CD14-positive monocyte (primary cell): Measurements from ENCODE around the gene ITPKB. TPM values are rescaled to one million over a fixed set of nuclear protein-coding genes. Genes with fewer than 3 reads are reported as not detected.

Experiments used
- DNase-seq, 3 donors: peaks; one replicate each; pipeline ENCODE4 v3.0.0-alpha.2; 2011 to 2022
- H2AFZ ChIP-seq: 2 replicates; pipeline ENCODE4 v1.6.0; 2012; ENCODE audit warnings: mild to moderate bottlenecking, low read depth, low read length, inconsistent platforms; ENCODE audit not compliant: insufficient read depth, poor library complexity, severe bottlenecking
- H3K27ac ChIP-seq, 2 donors: 1 replicate in 1 of 2; 2 replicates in 1 of 2; pipeline ENCODE4 v1.5.1; 2012 to 2013; ENCODE audit warnings: low read length in 2 of 2, control low read depth in 1 of 2, inconsistent platforms in 1 of 2, low read depth in 1 of 2, mild to moderate bottlenecking in 1 of 2
- H3K27me3 ChIP-seq, 2 donors: one replicate each; pipeline versions ENCODE4 v1.6.0 to v1.6.1; 2011 to 2013; ENCODE audit warnings: low read length in 2 of 2; ENCODE audit not compliant: control insufficient read depth in 2 of 2, insufficient read depth in 2 of 2
- H3K36me3 ChIP-seq, 2 donors: replicated peaks in 1 of 2; 1 replicate in 1 of 2; 2 replicates in 1 of 2; pipeline versions ENCODE4 v1.5.1 to v1.6.1; 2012 to 2013; ENCODE audit warnings: low read length in 2 of 2, control low read depth in 1 of 2, inconsistent platforms in 1 of 2, mild to moderate bottlenecking in 1 of 2; ENCODE audit not compliant: insufficient read depth in 2 of 2, control insufficient read depth in 1 of 2
- H3K4me1 ChIP-seq, 2 donors: 1 replicate in 1 of 2; 2 replicates in 1 of 2; pipeline versions ENCODE4 v1.5.1 to v1.6.1; 2012 to 2013; ENCODE audit warnings: low read length in 2 of 2, control low read depth in 1 of 2, inconsistent platforms in 1 of 2, mild to moderate bottlenecking in 1 of 2, moderate library complexity in 1 of 2; ENCODE audit not compliant: insufficient read depth in 2 of 2, control insufficient read depth in 1 of 2
- H3K4me2 ChIP-seq: replicated peaks from 2 replicates; pipeline ENCODE3; 2012; ENCODE audit warnings: low read length, moderate library complexity, mild to moderate bottlenecking; ENCODE audit not compliant: poor library complexity, severe bottlenecking; ENCODE audit errors: extremely low read depth
- H3K4me3 ChIP-seq, 3 experiments: fragments of 200-600 bp in 1 of 3; sonication (generic) in 1 of 3; replicated peaks in 1 of 3; 1 replicate in 2 of 3; 2 replicates in 1 of 3; pipeline ENCODE4 v1.5.1; 2011 to 2013; ENCODE audit warnings: low read length in 3 of 3, mild to moderate bottlenecking in 3 of 3, control low read depth in 2 of 3, low read depth in 2 of 3, inconsistent platforms in 1 of 3, moderate library complexity in 1 of 3
- H3K79me2 ChIP-seq: 2 replicates; pipeline ENCODE4 v1.6.0; 2012; ENCODE audit warnings: mild to moderate bottlenecking, control low read depth, inconsistent platforms, low read length, moderate library complexity; ENCODE audit not compliant: insufficient read depth
- H3K9ac ChIP-seq: 2 replicates; pipeline ENCODE4 v1.6.0; 2017; ENCODE audit warnings: low read length, mild to moderate bottlenecking; ENCODE audit not compliant: insufficient read depth, poor library complexity, severe bottlenecking
- H3K9me3 ChIP-seq, 2 donors: replicated peaks in 1 of 2; 1 replicate in 1 of 2; 2 replicates in 1 of 2; pipeline versions ENCODE4 v1.5.1 to v1.6.1; 2012 to 2013; ENCODE audit warnings: low read length in 2 of 2, control low read depth in 1 of 2; ENCODE audit not compliant: control insufficient read depth in 1 of 2, insufficient read depth in 1 of 2
- H4K20me1 ChIP-seq: 2 replicates; pipeline ENCODE4 v1.6.0; 2012; ENCODE audit warnings: mild to moderate bottlenecking, low read length, control low read depth, moderate library complexity; ENCODE audit not compliant: insufficient read depth
- H3K27ac Mint-ChIP-seq, 7 donors: one replicate each; pipeline ENCODE4 v1.8.0; 2020; ENCODE audit warnings: mild to moderate bottlenecking in 7 of 7, mixed read lengths in 7 of 7, moderate library complexity in 6 of 7, inconsistent platforms in 2 of 7
- H3K27me3 Mint-ChIP-seq, 3 donors: one replicate each; pipeline ENCODE4 v1.8.0; 2021 to 2022; ENCODE audit warnings: low read depth in 3 of 3, mild to moderate bottlenecking in 3 of 3, mixed read lengths in 3 of 3, moderate library complexity in 3 of 3, inconsistent platforms in 1 of 3
- H3K36me3 Mint-ChIP-seq, 2 donors: one replicate each; pipeline ENCODE4 v1.8.0; 2020; ENCODE audit warnings: mixed read lengths in 2 of 2, inconsistent platforms in 1 of 2, mild to moderate bottlenecking in 1 of 2
- H3K4me1 Mint-ChIP-seq: one replicate; pipeline ENCODE4 v1.8.0; 2020; ENCODE audit warnings: mild to moderate bottlenecking, mixed read lengths
- H3K4me3 Mint-ChIP-seq, 2 donors: one replicate each; pipeline ENCODE4 v1.8.0; 2020; ENCODE audit warnings: mild to moderate bottlenecking in 2 of 2, mixed read lengths in 2 of 2, moderate library complexity in 1 of 2
- H3K9me3 Mint-ChIP-seq, 7 donors: one replicate each; pipeline ENCODE4 v1.8.0; 2020 to 2022; ENCODE audit warnings: mixed read lengths in 7 of 7, mild to moderate bottlenecking in 6 of 7, moderate library complexity in 6 of 7, inconsistent platforms in 2 of 7
- WGBS: methylation state at CpG from one replicate; pipeline ENCODE4 v1.1.5; 2013; ENCODE audit warnings: missing lambda C conversion rate; ENCODE audit not compliant: insufficient coverage; 5-methylcytosine and 5-hydroxymethylcytosine counted together
- intact Hi-C, 2 donors: fragments of 100-400 bp; cut with micrococcal nuclease; formaldehyde crosslinking; loops; one replicate each; pipeline versions ENCODE4 v1.15.0 to v1.15.1; 2023
- polyA plus RNA-seq, 3 donors: library from polyadenylated mRNA; depleted of rRNA in 1 of 3; unstranded in 2 of 3; stranded (reverse) in 1 of 3; fragments of 300-500 nt in 2 of 3; fragments of >200 nt in 1 of 3; fragmentation: Illumina TruSeq in 2 of 3; gene quantifications; 1 replicate in 2 of 3; 2 replicates in 1 of 3; pipeline ENCODE4 v1.2.3, GENCODE V29; 2012 to 2021
- TF ChIP-seq, protein P1 (sequence below): fragments of 200-600 bp; IDR thresholded peaks from one replicate; pipeline ENCODE4 v1.8.0; 2022; ENCODE audit warnings: antibody characterized with exemption, mild to moderate bottlenecking

Gene ITPKB
- polyA plus RNA-seq, 3 donors: 7.3 to 14.4 (median 10.2) TPM

DNA sequence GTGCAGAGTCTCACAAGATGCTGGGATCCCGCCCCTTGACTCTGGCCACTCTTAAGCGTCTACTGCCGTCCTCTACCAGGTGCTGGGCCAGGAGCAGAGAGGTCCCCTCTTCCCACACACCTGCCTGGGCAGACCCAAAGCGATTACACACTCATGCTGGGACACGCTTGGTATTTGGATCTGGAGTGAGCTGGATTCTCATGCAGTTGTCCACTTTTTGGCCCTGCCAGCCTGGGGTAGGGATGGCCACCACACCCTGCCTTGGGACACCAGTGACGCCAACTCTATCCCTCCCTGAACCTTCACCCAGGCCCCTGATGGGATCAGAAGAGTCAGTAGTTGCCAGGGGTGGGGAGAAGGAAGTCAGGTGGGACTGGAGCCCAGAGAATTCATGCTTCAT, 28.6 kb downstream of the ITPKB start:
- H3K9me3 ChIP-seq: no peaks in the 10 kb centered on the region
- 67% methylated on average over 2 of the region's 6 CpGs for WGBS
- no peak for DNase-seq
- intact Hi-C loops: no loop called here
- H2AFZ ChIP-seq: no peak overlapping the region
- Mint-ChIP-seq H3K36me3 (peaks cover 45 to 52% of the 10 kb centered on the region in 2 donors), H3K9me3 (peaks cover 4 to 10% (median 5%) of the 10 kb centered on the region in 7 donors), H3K4me1 (peaks cover 52% of the 10 kb centered on the region), H3K4me3 (no peak overlapping the region), H3K27ac (peak overlapping the region in 4 of 7 donors; percentile 18 to 54 (median 36)), H3K27me3 (peaks cover 0 to 5% (median 0%) of the 10 kb centered on the region in 3 donors)
- peaks cover 6 to 43% of the 10 kb centered on the region in 2 donors for H3K36me3 ChIP-seq
- no peak overlapping the region for H3K4me3 ChIP-seq
- peaks cover 80% of the 10 kb centered on the region for H3K79me2 ChIP-seq
- H3K4me2 ChIP-seq: no peak overlapping the region
- H3K4me1 ChIP-seq: peaks cover 26 to 28% of the 10 kb centered on the region in 2 donors
- no peak overlapping the region for H3K27ac ChIP-seq
- H3K9ac ChIP-seq: no peak overlapping the region
- TF ChIP-seq, protein P1, sequence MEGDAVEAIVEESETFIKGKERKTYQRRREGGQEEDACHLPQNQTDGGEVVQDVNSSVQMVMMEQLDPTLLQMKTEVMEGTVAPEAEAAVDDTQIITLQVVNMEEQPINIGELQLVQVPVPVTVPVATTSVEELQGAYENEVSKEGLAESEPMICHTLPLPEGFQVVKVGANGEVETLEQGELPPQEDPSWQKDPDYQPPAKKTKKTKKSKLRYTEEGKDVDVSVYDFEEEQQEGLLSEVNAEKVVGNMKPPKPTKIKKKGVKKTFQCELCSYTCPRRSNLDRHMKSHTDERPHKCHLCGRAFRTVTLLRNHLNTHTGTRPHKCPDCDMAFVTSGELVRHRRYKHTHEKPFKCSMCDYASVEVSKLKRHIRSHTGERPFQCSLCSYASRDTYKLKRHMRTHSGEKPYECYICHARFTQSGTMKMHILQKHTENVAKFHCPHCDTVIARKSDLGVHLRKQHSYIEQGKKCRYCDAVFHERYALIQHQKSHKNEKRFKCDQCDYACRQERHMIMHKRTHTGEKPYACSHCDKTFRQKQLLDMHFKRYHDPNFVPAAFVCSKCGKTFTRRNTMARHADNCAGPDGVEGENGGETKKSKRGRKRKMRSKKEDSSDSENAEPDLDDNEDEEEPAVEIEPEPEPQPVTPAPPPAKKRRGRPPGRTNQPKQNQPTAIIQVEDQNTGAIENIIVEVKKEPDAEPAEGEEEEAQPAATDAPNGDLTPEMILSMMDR: no peak
- H4K20me1 ChIP-seq: peaks cover 41% of the 10 kb centered on the region
- no peaks in the 10 kb centered on the region for H3K27me3 ChIP-seq

DNA sequence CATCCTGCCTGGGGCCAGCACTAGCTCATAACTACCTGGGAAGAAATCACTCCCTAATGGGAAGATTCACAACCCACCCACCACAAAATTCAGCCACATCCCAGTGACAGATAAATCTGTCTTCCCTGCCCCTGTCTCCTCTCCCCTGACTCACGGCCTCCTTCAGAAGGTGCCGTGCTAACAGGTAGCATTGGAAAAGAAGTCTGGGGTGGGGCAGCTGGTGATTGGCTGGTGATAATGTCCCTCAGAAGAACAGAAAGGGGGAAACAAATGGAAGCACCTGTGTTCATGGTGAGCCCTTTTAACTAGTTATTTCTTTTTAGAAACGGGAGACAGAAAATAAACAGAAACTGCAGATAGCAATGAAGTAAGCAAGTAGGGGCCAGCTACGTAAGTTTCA, 29.1 kb downstream of the ITPKB start:
- H3K27ac Mint-ChIP-seq: peak overlapping the region in 4 of 7 donors; percentile 18 to 83 (median 45)
- no peak overlapping the region for H3K9ac ChIP-seq
- no peak overlapping the region for H3K4me3 Mint-ChIP-seq
- peaks cover 48% of the 10 kb centered on the region for H3K4me1 Mint-ChIP-seq
- no peak overlapping the region for H3K4me2 ChIP-seq
- WGBS: 83% methylated on average over 1 of the region's 4 CpGs
- intact Hi-C loops: no loop called here
- H3K27me3 Mint-ChIP-seq: peaks cover 0 to 5% (median 0%) of the 10 kb centered on the region in 3 donors
- peaks cover 78% of the 10 kb centered on the region for H3K79me2 ChIP-seq
- no peak overlapping the region for H3K27ac ChIP-seq
- no peak overlapping the region for H2AFZ ChIP-seq
- H3K4me1 ChIP-seq: peaks cover 26 to 28% of the 10 kb centered on the region in 2 donors
- peaks cover 41% of the 10 kb centered on the region for H4K20me1 ChIP-seq
- peaks cover 47 to 56% of the 10 kb centered on the region in 2 donors for H3K36me3 Mint-ChIP-seq
- H3K4me3 ChIP-seq: no peak overlapping the region
- TF ChIP-seq, protein P1: no peak
- no peak for DNase-seq
- H3K9me3 ChIP-seq: no peaks in the 10 kb centered on the region
- no peaks in the 10 kb centered on the region for H3K27me3 ChIP-seq
- peaks cover 4 to 10% (median 5%) of the 10 kb centered on the region in 7 donors for H3K9me3 Mint-ChIP-seq
- peaks cover 6 to 48% of the 10 kb centered on the region in 2 donors for H3K36me3 ChIP-seq
